ENCODE measurements around the gene PPP1R1C.

PPP1R1C gene

DNA sequence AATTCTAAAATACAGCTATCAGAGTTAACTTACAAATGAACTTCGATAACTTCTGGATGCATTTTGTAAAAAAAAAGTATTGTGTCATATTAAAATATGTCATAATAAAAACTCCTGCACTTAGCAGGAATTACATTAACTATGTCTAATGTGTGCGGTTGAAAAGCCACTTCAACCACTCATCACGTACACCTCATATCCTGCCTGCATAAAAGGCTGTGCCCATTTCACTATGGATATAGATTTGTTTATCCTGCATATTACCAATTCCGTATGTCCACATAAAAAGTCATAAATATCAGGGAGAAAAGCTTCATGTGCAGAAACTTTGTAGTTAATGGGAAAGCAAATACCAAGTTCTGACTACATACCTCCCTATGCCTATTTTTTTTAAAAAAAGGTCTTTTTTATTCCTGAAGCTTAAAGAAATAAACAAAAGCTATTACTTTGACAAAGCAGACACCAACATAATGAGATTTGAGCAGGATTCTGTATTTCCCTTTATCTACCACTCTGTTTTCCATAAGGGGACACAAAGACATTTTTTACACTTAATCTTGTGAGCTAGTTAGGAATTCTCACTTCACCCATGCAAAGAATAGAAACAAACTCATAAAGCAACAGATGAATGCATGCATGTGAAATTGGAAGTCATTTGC, 96.1 kb downstream of the PPP1R1C start:
- ChIA-PET POLR2A (no interaction called here), CTCF (interaction anchor here (1.0 to 2.3 kb wide), 4 partner anchors 9 to 339 kb away, joined by 3 to 9 read pairs (median 4); no protein-coding TSS in a partner anchor)
- no peak for DNase-seq (ENCODE audit: low read depth, low spot score)
- no peak overlapping the region for H3K4me3 ChIP-seq (ENCODE audit: low read depth, low read length)
- no peak for TF ChIP-seq CTCF (IDR thresholded peaks at IDR 0.05; ENCODE audit: insufficient read depth, low read length, missing control alignments)

DNA sequence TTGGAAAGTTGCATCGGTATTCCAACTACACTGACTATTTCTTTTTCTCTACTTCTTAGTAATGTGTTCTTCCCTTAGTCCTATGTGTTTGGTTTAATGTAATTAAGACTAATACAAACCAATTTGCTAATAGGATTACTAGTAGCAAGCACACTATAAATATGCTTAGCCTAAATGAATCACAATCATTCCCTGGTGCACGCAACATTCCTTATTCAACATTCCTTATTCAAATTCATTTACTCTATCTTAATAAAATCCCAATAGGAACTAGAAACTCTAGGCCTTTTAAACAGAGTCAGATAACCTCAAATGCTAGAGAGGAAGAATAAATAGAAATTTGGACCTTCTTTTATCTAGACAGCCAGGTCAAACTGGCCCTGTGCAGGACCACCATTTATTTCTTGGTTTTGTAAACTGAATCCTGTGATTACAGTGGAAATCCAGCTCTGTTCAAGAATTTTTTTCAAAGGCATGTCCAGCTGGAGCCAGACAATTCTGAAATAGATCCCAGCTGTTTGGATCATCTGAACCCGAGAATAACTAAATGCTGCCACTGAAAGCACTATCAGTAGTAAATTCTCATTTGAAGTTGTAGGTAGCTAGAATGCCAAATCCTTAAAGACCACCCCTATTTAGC, 103.1 kb downstream of the PPP1R1C start:
- POLR2A ChIA-PET = no interaction called here
- H3K4me3 ChIP-seq (ENCODE audit: low read depth, low read length) = no peak overlapping the region
- no peak for DNase-seq (ENCODE audit: low read depth, low spot score)
- CTCF ChIA-PET = interaction anchor here (3.9 kb wide), 1 partner anchor 11 kb away, joined by 30 read pairs; no protein-coding TSS in a partner anchor
- TF ChIP-seq CTCF (IDR thresholded peaks at IDR 0.05; ENCODE audit: insufficient read depth, low read length, missing control alignments) = no peak

DNA sequence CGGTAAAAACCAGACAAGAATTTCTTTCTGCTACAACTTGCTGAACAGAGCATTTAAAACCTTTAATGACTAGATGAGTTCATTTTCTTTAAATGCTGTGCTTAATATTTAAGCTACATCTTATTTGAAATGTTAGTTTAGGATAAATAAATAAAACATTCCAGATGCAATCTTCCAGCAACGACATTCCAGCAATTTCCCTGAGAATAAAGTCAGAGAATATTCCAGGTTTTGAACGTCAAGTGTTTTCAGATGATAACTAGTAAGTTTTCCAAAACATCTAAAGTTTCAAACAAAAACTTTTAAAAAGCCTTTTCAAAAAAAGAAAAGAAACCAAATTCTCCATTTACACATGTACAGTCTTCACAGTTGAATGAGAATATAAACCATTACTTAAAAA, 104.8 kb downstream of the PPP1R1C start:
- DNase-seq (ENCODE audit: low read depth, low spot score) = no peak
- CTCF ChIA-PET = interaction anchor here (1.0 to 2.1 kb wide), 3 partner anchors 9 to 12 kb away, joined by 3 to 5 read pairs (median 4); no protein-coding TSS in a partner anchor
- POLR2A ChIA-PET = no interaction called here
- H3K4me3 ChIP-seq (ENCODE audit: low read depth, low read length) = no peak overlapping the region
- TF ChIP-seq CTCF (IDR thresholded peaks at IDR 0.05; ENCODE audit: insufficient read depth, low read length, missing control alignments) = no peak

- no peak for DNase-seq (ENCODE audit: low read depth, low spot score)
- H3K4me3 ChIP-seq (ENCODE audit: low read depth, low read length) = no peak overlapping the region
- ChIA-PET CTCF (interaction anchor here (1.2 to 1.9 kb wide), 2 partner anchors 11 to 356 kb away, joined by 3 to 4 read pairs; no protein-coding TSS in a partner anchor), POLR2A (no interaction called here)
- no peak for TF ChIP-seq CTCF (IDR thresholded peaks at IDR 0.05; ENCODE audit: insufficient read depth, low read length, missing control alignments)
Measured at GRCh38 chr2:182097571-182098164, 112.0 kb downstream of the PPP1R1C start.

DNA sequence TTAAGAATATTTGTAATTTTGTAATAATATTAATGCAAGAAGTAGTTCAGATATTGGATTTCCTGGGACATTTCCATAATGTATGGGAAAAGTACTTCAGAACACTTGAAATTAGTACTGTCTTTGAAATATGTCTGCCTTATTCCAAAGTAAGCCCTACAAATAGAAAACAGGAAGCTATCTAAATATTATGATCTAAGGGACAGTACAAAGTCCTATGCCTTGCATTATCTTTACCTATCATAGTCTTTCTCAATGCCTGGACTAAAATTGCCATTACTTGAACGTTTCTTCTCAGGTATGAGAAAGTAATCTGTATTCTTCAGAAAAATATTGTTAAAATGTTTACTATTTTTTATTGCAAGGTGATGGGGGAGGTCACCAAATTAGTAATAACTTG, 113.0 kb downstream of the PPP1R1C start:
- CTCF ChIA-PET = interaction anchor here (1.2 to 1.5 kb wide), 2 partner anchors 8 to 18 kb away, joined by 4 to 5 read pairs; no protein-coding TSS in a partner anchor
- DNase-seq (ENCODE audit: low read depth, low spot score) = no peak
- H3K4me3 ChIP-seq (ENCODE audit: low read depth, low read length) = no peak overlapping the region
- no peak for TF ChIP-seq CTCF (IDR thresholded peaks at IDR 0.05; ENCODE audit: insufficient read depth, low read length, missing control alignments)
- POLR2A ChIA-PET = no interaction called here

- POLR2A ChIA-PET = no interaction called here
- no peak for DNase-seq (ENCODE audit: low read depth, low spot score)
- CTCF ChIA-PET = interaction anchor here (1.4 kb wide), 1 partner anchor 11 kb away, joined by 4 read pairs; no protein-coding TSS in a partner anchor
- TF ChIP-seq CTCF (IDR thresholded peaks at IDR 0.05; ENCODE audit: insufficient read depth, low read length, missing control alignments) = no peak
- no peak overlapping the region for H3K4me3 ChIP-seq (ENCODE audit: low read depth, low read length)
Measured at GRCh38 chr2:182101263-182101662, 115.6 kb downstream of the PPP1R1C start.

Measured in AG04449 (cell line).